ENCODE data around the gene WAS.
"Not testable (repeated sequence)": the region's sequence is repeated elsewhere in the genome, so short reads cannot be mapped to it uniquely, and the experiment has no call there.

WAS gene

GRCh38 chrX:48683411-48683982 is at the start of gene WAS:
WAS (plus strand) TSS chrX:48683799; CDS start chrX:48683854, 55 bp downstream.
- DNase-seq (ENCODE audit: low read depth): no peak

GRCh38 chrX:48636301-48636700 is 47.3 kb upstream of the WAS start:
- no peak for DNase-seq (ENCODE audit: low read depth)

- DNase-seq (ENCODE audit: low read depth): no peak
Observed at GRCh38 chrX:48636776-48637175, 46.8 kb upstream of the WAS start.

GRCh38 chrX:48645669-48646068 is 37.9 kb upstream of the WAS start:
- DNase-seq (ENCODE audit: low read depth): no peak

- DNase-seq (ENCODE audit: low read depth): peak; percentile 5
Observed at GRCh38 chrX:48648336-48648751, 35.3 kb upstream of the WAS start.

GRCh38 chrX:48649102-48649501 is 34.5 kb upstream of the WAS start:
- no peak for DNase-seq (ENCODE audit: low read depth)

- DNase-seq (ENCODE audit: low read depth): not testable (repeated sequence)
Observed at GRCh38 chrX:48652055-48652579, 31.5 kb upstream of the WAS start.

- DNase-seq (ENCODE audit: low read depth): not testable (repeated sequence)
Observed at GRCh38 chrX:48654746-48655145, 28.9 kb upstream of the WAS start.

GRCh38 chrX:48659686-48660085 is 23.9 kb upstream of the WAS start:
- not testable (repeated sequence) for DNase-seq (ENCODE audit: low read depth)

- DNase-seq (ENCODE audit: low read depth): no peak
Observed at GRCh38 chrX:48663241-48663640, 20.4 kb upstream of the WAS start.

GRCh38 chrX:48664156-48664555 is 19.4 kb upstream of the WAS start:
- no peak for DNase-seq (ENCODE audit: low read depth)

GRCh38 chrX:48665991-48666390 is 17.6 kb upstream of the WAS start:
- DNase-seq (ENCODE audit: low read depth): no peak

GRCh38 chrX:48666649-48667048 is 16.9 kb upstream of the WAS start:
- no peak for DNase-seq (ENCODE audit: low read depth)

- no peak for DNase-seq (ENCODE audit: low read depth)
Observed at GRCh38 chrX:48667509-48667908, 16.1 kb upstream of the WAS start.

- not testable (repeated sequence) for DNase-seq (ENCODE audit: low read depth)
Observed at GRCh38 chrX:48668187-48668586, 15.4 kb upstream of the WAS start.

GRCh38 chrX:48676106-48676892 is 7.3 kb upstream of the WAS start:
- DNase-seq (ENCODE audit: low read depth): no peak

GRCh38 chrX:48676893-48677270 is 6.7 kb upstream of the WAS start:
- no peak for DNase-seq (ENCODE audit: low read depth)

GRCh38 chrX:48677516-48677915 is 6.1 kb upstream of the WAS start:
- DNase-seq (ENCODE audit: low read depth): no peak

GRCh38 chrX:48680467-48680866 is 3.1 kb upstream of the WAS start:
- DNase-seq (ENCODE audit: low read depth): not testable (repeated sequence)

- not testable (repeated sequence) for DNase-seq (ENCODE audit: low read depth)
Observed at GRCh38 chrX:48680925-48681324, 2.7 kb upstream of the WAS start.

GRCh38 chrX:48681539-48682183 is 1.9 kb upstream of the WAS start:
- no peak for DNase-seq (ENCODE audit: low read depth)

- not testable (repeated sequence) for DNase-seq (ENCODE audit: low read depth)
Observed at GRCh38 chrX:48682795-48683194, 804 bp upstream of the WAS start.

- no peak for DNase-seq (ENCODE audit: low read depth)
Observed at GRCh38 chrX:48684134-48684533, 535 bp downstream of the WAS start.

Data from non-pigmented ciliary epithelial cell (primary cell).